Activated T-helper 1 cell treated with anti-CD3 and anti-CD28 coated beads, Interleukin-12 subunit alpha, Interleukin-12 subunit beta, Interleukin-2, Interleukin-4 antibody, amounts not matched to agents 30 ng/mL and 10 ng/mL and 1 ng/mL, durations not matched to agents 14 hours and 24 hours and 36 hours (primary cell): ENCODE results near the gene GID8. TPM values are rescaled to one million over a fixed set of nuclear protein-coding genes. Genes with fewer than 3 reads are reported as not detected.
A peak's percentile ranks its signal among the peaks of the same experiment; 100 is the strongest.

Experiments
- DNase-seq: peaks from one replicate; pipeline ENCODE4 v3.0.0; 2021; ENCODE audit warnings: low spot score
- H3K27ac Mint-ChIP-seq: one replicate; pipeline ENCODE4 v1.8.0; 2021; ENCODE audit warnings: mild to moderate bottlenecking, mixed read lengths
- H3K27me3 Mint-ChIP-seq: one replicate; pipeline ENCODE4 v1.8.0; 2022; ENCODE audit warnings: mild to moderate bottlenecking, moderate library complexity, mixed read lengths; ENCODE audit not compliant: insufficient read depth
- H3K36me3 Mint-ChIP-seq: one replicate; pipeline ENCODE4 v1.8.0; 2021; ENCODE audit warnings: low read depth, mixed read lengths
- H3K4me1 Mint-ChIP-seq: one replicate; pipeline ENCODE4 v1.8.0; 2021; ENCODE audit warnings: low read depth, mixed read lengths
- H3K4me3 Mint-ChIP-seq: one replicate; pipeline ENCODE4 v1.8.0; 2021; ENCODE audit warnings: mild to moderate bottlenecking, moderate library complexity, mixed read lengths
- H3K9me3 Mint-ChIP-seq: one replicate; pipeline ENCODE4 v1.8.0; 2021; ENCODE audit warnings: mixed read lengths
- intact Hi-C: fragments of 100-400 bp; cut with micrococcal nuclease; formaldehyde crosslinking; loops from one replicate; pipeline ENCODE4 v1.15.1; 2024
- total RNA-seq: library from RNA; stranded (reverse); gene quantifications from 2 replicates; pipeline ENCODE4 v1.2.3, GENCODE V29; 2022

Gene GID8
- 52.5 and 55.3 TPM in 2 replicates for total RNA-seq

DNA sequence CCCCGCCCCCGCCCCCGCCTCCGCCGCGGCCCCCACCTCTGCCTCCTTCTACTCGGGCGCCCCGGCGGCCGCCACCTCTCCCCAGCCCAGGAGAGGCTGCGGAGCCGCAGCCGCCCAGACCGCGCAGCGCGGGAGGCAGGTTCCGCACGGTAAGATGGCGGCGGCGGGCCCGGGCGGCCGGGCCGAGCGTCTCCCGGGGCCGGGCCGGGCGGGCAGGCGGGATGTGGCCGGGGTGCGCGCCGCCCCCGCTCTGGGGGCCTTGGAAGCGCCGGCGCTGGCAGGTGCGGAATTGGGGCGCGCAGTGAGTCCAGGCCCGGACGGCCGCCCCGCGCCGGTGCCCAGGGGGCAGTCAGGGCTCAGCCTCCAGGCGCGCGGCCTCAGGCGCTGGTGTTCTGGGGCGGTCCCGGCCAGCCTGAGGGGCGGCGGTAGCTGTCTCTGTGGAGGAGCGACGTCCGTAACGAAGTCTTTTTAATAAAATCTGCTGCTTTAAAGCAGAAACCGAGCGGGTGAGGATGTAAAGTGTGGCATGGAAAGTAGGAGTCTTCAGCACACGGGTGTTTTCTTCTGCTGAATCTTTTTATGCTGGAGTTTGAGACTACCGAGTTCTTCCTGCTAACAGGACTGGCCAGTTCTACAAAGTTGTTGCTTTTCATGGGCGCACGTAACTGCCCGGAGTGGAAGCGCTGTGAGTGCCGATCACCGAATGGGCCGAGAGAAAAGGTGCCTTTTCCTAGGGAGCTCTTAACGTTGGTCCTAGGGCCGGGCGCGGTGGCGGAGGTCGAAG lies at the start of gene GID8:
GID8 (plus strand) TSS at position 43 of the 784 bp plus-strand sequence. CDS start 3,356 bp downstream, outside the sequence.
- Mint-ChIP-seq H3K4me3 (peak within 1 kb of the TSS; percentile 97), H3K27ac (peak within 1 kb of the TSS; percentile 98), H3K36me3 (peaks cover 29% of the 10 kb centered on the region), H3K9me3 (no peaks in the 10 kb centered on the region), H3K4me1 (peaks cover 33% of the 10 kb centered on the region), H3K27me3 (no peaks in the 10 kb centered on the region)
- intact Hi-C loops: loop anchor here (1.0 to 10.0 kb wide), 7 partner anchors 13 to 636 kb away; partner anchors contain the start of genes ADRM1, ARFGAP1, TCFL5 and YTHDF1
- DNase-seq: no peak

DNA sequence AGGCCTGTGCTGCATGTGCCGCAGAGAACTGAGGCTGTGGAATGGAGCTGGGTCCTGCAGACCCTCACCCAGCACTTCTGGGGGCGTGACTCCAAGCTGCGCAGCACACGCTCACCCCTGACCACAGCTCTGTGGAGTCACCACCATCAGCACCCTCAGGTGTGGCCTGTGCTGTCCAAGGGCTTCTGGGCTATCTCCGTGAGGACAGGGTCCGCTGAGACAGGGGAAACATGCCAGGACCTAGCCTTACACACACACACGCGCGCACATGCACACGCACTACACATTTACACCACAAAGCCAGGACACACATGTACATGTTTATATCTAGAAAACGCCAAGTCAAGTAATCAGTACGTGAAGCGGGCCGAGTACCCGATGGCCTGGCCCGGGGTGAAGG lies 49.5 kb upstream of the GID8 start:
- Mint-ChIP-seq H3K27ac (no peak overlapping the region), H3K4me1 (peaks cover 22% of the 10 kb centered on the region), H3K4me3 (no peak overlapping the region), H3K36me3 (peaks cover 42% of the 10 kb centered on the region), H3K9me3 (no peaks in the 10 kb centered on the region), H3K27me3 (no peaks in the 10 kb centered on the region)
- no peak for DNase-seq
- intact Hi-C loops: no loop called here

DNA sequence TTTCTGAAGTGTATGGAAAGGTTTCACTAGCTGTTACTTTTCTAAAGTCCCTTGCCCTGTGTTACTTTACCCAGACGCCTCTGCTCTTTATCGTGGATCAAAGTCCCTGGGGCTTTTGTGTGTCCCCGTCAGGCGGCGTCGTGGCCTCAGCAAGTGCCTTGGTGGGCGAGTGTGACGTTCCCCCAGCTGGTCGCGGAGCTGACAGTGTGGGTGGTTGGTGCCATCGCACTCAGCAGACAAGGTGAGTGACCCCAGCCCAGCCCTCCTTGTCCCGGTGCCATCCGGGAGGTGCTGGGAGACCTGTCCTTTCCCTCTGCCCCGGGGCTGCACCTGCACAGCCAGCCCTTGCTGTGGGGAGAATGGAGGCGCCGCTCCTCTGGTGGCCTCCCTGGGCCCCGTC lies 49.0 kb upstream of the GID8 start:
- H3K4me1 Mint-ChIP-seq: peaks cover 22% of the 10 kb centered on the region
- intact Hi-C loops: no loop called here
- no peak overlapping the region for H3K4me3 Mint-ChIP-seq
- H3K36me3 Mint-ChIP-seq: peaks cover 47% of the 10 kb centered on the region
- H3K27me3 Mint-ChIP-seq: no peaks in the 10 kb centered on the region
- H3K27ac Mint-ChIP-seq: no peak overlapping the region
- no peak for DNase-seq
- H3K9me3 Mint-ChIP-seq: no peaks in the 10 kb centered on the region

DNA sequence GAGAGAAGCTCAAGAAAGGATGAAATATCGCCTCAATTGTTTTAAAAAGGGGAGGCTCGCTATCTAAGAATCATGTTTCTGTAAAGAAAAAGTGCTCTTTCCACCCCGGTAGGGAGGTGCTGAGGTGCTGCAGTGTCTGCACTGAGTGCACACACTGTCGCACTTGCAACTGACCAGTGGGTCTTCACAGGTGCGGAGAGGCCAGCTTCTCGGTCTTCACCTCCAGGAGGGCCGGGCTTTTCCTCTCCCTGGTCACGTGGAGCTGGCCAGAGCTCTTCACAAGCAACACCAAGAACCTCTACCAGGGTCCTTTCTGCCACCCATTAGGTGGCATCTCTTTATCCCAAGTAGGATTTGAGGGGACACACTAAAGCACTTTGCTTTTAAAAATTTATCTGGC lies 48.5 kb upstream of the GID8 start:
- intact Hi-C loops: no loop called here
- no peaks in the 10 kb centered on the region for H3K9me3 Mint-ChIP-seq
- peaks cover 52% of the 10 kb centered on the region for H3K36me3 Mint-ChIP-seq
- no peak for DNase-seq
- no peaks in the 10 kb centered on the region for H3K27me3 Mint-ChIP-seq
- H3K4me1 Mint-ChIP-seq: peaks cover 26% of the 10 kb centered on the region
- no peak overlapping the region for H3K27ac Mint-ChIP-seq
- H3K4me3 Mint-ChIP-seq: no peak overlapping the region

DNA sequence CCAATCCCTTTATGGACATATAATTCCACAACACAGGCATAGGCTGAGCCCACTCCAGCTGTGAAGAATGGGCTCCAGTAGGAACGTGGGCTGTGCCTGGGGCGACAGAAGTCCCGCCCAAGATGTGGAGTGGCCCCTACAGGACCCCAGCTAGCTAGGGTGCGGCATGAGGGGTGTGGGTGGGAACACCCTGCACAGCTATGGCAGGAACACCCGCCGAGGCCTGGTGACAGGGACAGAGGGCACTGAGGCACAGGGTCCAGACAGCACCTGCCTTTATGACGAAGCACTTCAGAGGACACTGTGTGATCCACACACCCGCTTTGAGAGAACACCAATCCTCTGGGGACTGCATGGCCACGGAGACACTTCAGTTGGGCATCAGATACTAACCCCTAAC lies 48.1 kb upstream of the GID8 start:
- no peak for DNase-seq
- no peak overlapping the region for H3K27ac Mint-ChIP-seq
- H3K9me3 Mint-ChIP-seq: no peaks in the 10 kb centered on the region
- H3K4me3 Mint-ChIP-seq: no peak overlapping the region
- H3K36me3 Mint-ChIP-seq: peaks cover 53% of the 10 kb centered on the region
- peaks cover 27% of the 10 kb centered on the region for H3K4me1 Mint-ChIP-seq
- no peaks in the 10 kb centered on the region for H3K27me3 Mint-ChIP-seq
- intact Hi-C loops: loop anchor here (5.0 kb wide), 1 partner anchor 37 kb away; the partner anchor contains the start of gene DIDO1

DNA sequence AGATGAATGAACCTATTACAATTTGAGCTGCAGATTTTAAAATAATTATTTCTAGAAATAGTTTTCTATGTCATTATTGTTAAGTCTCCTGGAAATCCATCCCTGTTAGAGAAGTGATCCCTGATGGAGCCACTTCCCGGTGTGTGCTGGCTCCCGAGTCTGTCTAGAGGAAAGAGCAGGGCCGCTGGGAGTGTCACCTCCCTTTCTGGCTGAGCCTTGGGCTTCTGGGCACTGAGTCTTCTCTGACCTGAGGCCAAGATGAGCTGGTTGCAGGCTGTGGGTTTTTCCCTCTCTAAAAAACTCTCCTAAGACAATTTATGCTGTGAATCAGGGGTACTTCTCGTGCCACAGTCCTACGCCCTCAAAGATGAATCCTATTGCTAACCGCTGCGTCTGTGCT lies 47.5 kb upstream of the GID8 start:
- peaks cover 58% of the 10 kb centered on the region for H3K36me3 Mint-ChIP-seq
- H3K4me3 Mint-ChIP-seq: no peak overlapping the region
- no peaks in the 10 kb centered on the region for H3K27me3 Mint-ChIP-seq
- intact Hi-C loops: loop anchor here (5.0 kb wide), 1 partner anchor 37 kb away; the partner anchor contains the start of gene DIDO1
- peaks cover 27% of the 10 kb centered on the region for H3K4me1 Mint-ChIP-seq
- H3K27ac Mint-ChIP-seq: no peak overlapping the region
- no peak for DNase-seq
- H3K9me3 Mint-ChIP-seq: no peaks in the 10 kb centered on the region

GRCh38 chr20:62891111-62891510 lies 46.8 kb upstream of the GID8 start:
- Mint-ChIP-seq H3K9me3 (no peaks in the 10 kb centered on the region), H3K4me1 (peaks cover 27% of the 10 kb centered on the region), H3K36me3 (peaks cover 62% of the 10 kb centered on the region), H3K27ac (peak overlapping the region; percentile 36), H3K27me3 (no peaks in the 10 kb centered on the region), H3K4me3 (no peak overlapping the region)
- intact Hi-C loops: loop anchor here (5.0 kb wide), 1 partner anchor 36 kb away; the partner anchor contains the start of gene DIDO1
- DNase-seq: no peak

- H3K27me3 Mint-ChIP-seq: no peaks in the 10 kb centered on the region
- intact Hi-C loops: loop anchor here (5.0 kb wide), 1 partner anchor 35 kb away; the partner anchor contains the start of gene DIDO1
- H3K4me3 Mint-ChIP-seq: no peak overlapping the region
- DNase-seq: no peak
- H3K4me1 Mint-ChIP-seq: peaks cover 27% of the 10 kb centered on the region
- no peaks in the 10 kb centered on the region for H3K9me3 Mint-ChIP-seq
- no peak overlapping the region for H3K27ac Mint-ChIP-seq
- H3K36me3 Mint-ChIP-seq: peaks cover 57% of the 10 kb centered on the region
These were observed 45.3 kb upstream of the GID8 start for GRCh38 chr20:62892348-62893304.

DNA sequence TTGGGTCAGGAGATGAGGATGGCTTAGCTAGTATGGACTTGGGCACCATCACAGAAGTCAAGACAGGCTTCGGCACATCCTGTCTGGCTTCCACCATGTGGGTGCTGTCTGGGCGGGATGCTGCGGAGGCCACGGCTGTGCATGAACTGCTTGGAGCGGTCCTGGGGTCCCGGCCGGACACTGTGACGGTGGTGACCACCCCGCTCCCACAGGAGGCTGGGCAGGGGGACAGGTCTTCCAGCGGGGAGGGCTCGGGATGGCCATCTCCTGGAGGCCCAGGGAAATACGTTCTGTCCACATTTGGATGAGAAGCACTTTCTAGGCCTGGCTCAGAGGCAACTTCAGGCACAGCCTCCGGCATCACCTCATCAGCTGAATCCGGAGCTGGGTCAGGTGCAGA lies 44.2 kb upstream of the GID8 start:
- peaks cover 35% of the 10 kb centered on the region for H3K4me1 Mint-ChIP-seq
- H3K36me3 Mint-ChIP-seq: peaks cover 56% of the 10 kb centered on the region
- no peak for DNase-seq
- no peak overlapping the region for H3K27ac Mint-ChIP-seq
- H3K9me3 Mint-ChIP-seq: no peaks in the 10 kb centered on the region
- intact Hi-C loops: loop anchor here (5.0 kb wide), 1 partner anchor 34 kb away; the partner anchor contains the start of gene DIDO1
- H3K4me3 Mint-ChIP-seq: no peak overlapping the region
- no peaks in the 10 kb centered on the region for H3K27me3 Mint-ChIP-seq

- Mint-ChIP-seq H3K36me3 (peaks cover 54% of the 10 kb centered on the region), H3K27ac (no peak overlapping the region), H3K4me1 (peaks cover 40% of the 10 kb centered on the region), H3K27me3 (no peaks in the 10 kb centered on the region), H3K4me3 (no peak overlapping the region), H3K9me3 (no peaks in the 10 kb centered on the region)
- DNase-seq: no peak
- intact Hi-C loops: loop anchor here (5.0 kb wide), 1 partner anchor 33 kb away; the partner anchor contains the start of gene DIDO1
These were observed 43.7 kb upstream of the GID8 start for GRCh38 chr20:62894261-62894660.

- H3K9me3 Mint-ChIP-seq: no peaks in the 10 kb centered on the region
- H3K27ac Mint-ChIP-seq: no peak overlapping the region
- intact Hi-C loops: no loop called here
- H3K36me3 Mint-ChIP-seq: peaks cover 48% of the 10 kb centered on the region
- DNase-seq: no peak
- no peaks in the 10 kb centered on the region for H3K27me3 Mint-ChIP-seq
- H3K4me1 Mint-ChIP-seq: peaks cover 53% of the 10 kb centered on the region
- H3K4me3 Mint-ChIP-seq: no peak overlapping the region
These were observed 42.4 kb upstream of the GID8 start for GRCh38 chr20:62895539-62895938.

DNA sequence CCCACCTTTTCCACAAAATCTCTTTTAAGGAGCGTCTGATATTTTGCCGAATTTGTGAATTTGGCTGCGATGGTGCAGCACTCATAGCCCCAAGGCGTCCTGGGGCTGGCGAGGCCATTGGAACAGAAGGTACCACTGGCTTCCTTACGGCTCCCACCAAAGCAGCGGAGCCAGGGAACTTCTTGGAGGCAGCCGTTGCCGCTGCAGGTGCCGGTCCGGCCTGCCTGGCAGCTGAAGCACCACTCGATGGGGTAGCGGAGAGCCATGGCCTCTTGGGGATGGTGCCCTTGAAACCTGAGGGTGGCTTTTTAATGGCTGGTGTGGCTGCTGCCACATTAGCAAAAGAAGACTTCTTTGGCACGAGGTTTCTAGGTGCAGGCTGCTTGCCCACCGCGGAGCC lies 41.4 kb upstream of the GID8 start:
- Mint-ChIP-seq H3K4me3 (no peak overlapping the region), H3K27ac (no peak overlapping the region), H3K9me3 (no peaks in the 10 kb centered on the region), H3K27me3 (no peaks in the 10 kb centered on the region), H3K36me3 (peaks cover 38% of the 10 kb centered on the region), H3K4me1 (peaks cover 54% of the 10 kb centered on the region)
- DNase-seq: no peak
- intact Hi-C loops: no loop called here
